ENCODE measurements around the gene TNFRSF6B.
A peak's percentile ranks its signal among the peaks of the same experiment; 100 is the strongest.

Gene TNFRSF6B

DNA sequence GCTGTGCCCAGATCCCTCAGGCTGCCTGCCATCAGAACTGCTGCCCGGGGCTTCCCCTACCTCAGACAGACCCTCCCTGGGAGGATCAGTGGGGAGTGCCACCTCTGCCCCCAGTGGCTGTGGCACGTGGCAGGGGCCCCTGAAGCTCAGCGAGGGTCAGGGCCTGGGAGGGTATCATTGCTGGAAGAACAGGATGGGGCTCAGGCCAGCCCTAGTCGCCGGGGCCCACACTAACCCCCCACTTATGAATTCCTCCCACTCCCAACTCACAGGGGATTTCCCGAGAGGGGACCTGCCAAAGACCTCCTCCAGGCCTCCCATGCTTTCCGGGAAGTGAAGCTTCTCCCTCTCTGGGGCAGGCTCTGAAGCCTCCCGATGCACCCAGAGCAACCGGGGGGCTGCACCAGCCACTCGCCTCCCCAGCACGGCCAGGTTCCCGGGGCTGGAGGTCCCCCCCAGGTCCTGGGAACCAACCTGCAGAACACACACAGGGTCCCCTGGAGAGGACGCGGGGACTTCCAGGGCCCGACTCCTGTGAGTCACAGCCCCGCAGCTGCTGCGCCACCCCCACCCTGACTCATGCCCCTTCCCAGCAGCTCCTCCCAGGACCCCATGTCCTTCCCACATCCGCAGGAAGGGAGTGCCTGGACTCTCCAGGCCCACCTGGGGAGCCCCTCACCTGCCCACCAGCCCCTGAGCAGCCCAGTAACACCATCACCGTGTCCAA, 2.5 kb downstream of the TNFRSF6B start:
- no peak for DNase-seq

DNA sequence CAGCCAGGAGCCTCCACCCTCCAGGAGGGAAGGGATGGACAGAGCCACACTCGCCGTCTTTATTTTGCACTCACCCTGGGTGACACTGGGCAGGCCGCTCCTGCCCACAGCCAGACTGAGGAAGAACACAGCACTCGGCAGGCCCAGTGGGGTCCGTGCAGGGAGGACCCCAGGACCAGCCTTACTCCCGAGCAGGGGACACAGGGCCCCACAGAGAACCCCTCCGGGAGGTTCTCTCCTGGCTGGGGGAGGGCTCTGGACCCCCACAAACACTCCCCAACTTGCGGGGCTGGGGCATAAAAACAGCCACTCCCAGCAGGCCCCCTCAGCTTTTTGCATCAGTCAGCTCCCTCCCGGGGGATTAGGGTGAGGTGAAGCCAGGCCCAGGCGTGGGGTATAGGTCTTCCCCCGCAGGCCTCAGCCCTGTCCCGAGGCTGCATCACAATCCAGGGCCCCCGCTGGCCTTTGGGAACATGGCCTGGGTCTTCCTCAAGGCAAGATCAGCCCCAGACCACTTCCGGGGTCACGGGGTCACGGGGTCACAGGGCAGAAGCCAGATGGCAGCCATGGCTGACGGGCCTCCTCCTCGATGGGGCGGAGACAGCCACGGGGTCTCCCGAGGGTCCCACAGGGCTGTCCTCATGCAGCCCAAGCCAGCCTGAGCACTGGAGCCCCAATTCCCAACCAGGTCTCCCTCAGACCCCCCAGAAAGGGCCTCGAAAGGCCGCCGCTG, 3.2 kb downstream of the TNFRSF6B start:
- no peak for DNase-seq

- no peak for DNase-seq
Observed at GRCh38 chr20:63700199-63701050, 4.0 kb downstream of the TNFRSF6B start.

GRCh38 chr20:63701051-63701328, 4.5 kb downstream of the TNFRSF6B start:
- no peak for DNase-seq

DNA sequence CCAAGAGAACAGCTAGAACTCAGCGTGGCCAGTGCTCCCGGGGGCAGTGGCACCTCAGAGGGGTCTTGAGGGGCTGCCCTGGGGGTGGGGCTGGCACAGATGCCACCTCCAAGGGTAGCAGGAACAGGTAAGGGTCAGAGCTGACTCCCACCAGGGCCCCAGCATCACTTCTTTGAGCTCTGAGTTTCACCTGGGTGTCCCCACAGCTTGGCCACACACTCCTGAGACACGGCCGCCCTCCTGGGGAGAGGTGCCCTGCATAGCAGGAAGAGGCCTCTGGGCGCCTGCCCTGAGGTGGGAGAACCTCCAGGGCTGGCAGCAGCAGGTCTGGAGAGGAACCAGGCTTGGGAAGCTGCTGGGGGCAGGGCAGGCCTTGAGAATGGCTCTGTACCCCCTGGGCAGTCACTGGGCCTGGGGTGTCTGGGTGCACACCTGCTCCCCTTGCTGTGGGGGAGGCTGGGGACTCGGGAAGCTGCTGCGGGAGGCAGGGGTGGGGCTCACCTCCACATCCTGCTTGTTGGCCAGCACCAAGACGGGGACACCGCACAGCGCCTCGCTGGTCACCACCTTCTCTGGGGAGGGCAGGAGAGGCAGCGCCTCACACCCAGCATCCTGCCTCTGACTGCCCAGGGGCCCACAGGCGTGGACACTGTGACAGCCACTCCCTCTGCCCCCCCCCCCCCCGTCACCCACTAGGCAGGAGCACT, 5.0 kb downstream of the TNFRSF6B start:
- DNase-seq = no peak

GRCh38 chr20:63702036-63702665, 5.7 kb downstream of the TNFRSF6B start:
- no peak for DNase-seq

GRCh38 chr20:63702751-63703470, 6.5 kb downstream of the TNFRSF6B start:
- no peak for DNase-seq

- DNase-seq = no peak
Observed at GRCh38 chr20:63703471-63703975, 7.1 kb downstream of the TNFRSF6B start.

DNA sequence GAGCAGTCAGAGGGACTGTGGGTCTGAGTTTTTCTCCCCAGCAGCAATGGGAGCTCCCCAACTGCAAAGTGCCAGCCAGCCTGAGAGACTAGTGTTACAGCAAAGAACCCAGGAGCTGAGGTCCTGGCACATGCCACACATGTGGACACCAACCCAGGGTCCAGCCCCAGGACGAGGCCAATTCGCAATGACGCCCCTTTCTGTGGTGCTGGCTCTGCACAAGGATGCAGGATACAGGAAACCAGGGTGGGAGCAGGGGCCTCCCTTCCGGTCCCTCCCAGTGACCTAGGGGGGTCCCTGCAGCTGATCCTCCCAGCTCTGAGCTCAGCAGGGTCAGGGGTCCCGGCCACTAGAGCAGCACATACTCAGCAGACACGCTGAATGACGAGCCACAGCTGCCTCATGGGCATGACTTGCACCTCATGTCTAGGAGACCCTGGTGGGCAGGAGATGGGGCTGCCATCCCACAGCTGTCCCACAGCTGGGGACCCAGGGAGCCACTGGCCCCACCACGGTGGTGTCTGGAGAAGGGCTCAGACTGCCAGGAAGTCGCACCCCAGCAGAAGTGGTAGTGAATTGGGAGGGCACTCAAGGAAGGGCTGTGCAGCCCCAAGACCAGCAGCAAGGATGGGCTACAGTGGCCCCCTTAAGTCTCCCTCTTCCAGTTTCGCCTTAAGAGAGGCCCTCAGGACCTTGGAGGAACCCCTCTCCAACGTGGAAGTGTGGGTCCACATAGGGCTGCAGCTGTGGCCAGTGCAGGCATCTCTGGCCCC, 7.7 kb downstream of the TNFRSF6B start:
- DNase-seq = no peak

GRCh38 chr20:63704749-63705117, 8.3 kb downstream of the TNFRSF6B start:
- no peak for DNase-seq

DNA sequence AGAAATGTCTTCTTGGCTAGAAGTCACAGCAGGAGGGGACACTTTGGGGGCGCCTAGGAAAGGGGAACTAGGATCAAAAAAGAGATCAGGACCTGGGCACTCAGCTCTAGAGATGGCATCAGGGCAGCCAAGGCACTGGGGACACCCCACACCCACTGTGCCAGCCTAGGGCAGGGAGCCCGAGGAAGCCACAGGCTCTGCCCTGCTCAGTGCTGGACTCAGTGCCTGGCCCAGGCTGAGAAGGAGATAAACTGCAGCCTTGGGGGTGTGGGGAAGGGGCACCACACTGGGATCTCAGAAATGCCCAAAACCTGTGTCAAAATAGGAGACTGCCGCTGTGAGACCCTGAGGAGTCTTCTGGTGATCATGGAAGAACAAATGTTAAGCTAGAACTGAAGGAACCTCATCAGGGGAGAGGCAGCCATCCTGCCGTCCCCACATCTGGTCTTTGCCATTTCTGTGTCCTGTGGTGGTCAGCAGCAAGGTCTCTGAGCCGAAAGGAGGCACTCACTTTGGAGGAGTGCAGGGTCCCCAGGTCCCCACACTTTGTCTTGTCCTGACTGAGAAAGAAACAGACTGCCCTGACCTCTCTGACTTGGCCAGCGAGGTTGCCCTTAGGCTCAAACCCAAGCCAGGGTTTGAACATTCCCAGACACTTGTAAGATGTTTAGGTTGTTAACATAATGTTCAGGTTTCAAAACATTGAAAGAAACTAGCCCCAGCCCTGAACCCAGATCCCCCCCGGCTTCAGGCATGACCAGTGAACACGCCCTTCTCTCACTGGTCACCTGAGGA, 9.0 kb downstream of the TNFRSF6B start:
- no peak for DNase-seq

DNA sequence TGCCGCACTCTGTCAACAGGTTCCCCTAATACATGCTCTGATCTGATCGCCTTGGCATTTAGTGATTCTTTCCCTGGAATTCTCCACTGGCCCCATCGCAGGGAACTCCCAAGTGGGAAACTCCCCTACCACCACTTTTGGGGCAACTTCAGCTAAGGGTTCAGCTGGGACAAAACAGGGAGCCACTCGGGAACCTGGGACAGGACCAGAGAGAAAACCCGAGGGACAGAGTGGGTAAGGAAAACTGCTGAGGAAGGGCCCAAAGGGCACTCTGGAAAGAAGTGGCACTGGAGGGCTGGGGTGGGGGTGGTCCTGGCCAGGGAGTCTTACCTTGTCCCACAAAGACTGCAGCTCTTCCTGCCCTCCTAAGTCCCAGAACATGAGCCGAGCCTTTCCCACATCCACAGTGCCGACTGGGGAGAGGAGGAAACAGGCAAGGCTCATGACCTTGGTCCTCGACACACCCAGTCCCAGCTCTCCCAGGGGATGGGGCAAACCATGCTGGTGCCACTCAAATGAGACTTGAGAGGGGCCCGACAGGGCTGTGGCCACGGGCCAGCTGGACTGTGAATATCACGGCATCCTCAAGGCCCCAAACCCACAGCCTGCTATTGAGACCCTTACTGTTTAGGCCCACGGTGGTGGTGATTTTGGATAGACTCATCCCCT, 9.7 kb downstream of the TNFRSF6B start:
- DNase-seq = no peak

- no peak for DNase-seq
Observed at GRCh38 chr20:63706852-63707557, 10.6 kb downstream of the TNFRSF6B start.

DNA sequence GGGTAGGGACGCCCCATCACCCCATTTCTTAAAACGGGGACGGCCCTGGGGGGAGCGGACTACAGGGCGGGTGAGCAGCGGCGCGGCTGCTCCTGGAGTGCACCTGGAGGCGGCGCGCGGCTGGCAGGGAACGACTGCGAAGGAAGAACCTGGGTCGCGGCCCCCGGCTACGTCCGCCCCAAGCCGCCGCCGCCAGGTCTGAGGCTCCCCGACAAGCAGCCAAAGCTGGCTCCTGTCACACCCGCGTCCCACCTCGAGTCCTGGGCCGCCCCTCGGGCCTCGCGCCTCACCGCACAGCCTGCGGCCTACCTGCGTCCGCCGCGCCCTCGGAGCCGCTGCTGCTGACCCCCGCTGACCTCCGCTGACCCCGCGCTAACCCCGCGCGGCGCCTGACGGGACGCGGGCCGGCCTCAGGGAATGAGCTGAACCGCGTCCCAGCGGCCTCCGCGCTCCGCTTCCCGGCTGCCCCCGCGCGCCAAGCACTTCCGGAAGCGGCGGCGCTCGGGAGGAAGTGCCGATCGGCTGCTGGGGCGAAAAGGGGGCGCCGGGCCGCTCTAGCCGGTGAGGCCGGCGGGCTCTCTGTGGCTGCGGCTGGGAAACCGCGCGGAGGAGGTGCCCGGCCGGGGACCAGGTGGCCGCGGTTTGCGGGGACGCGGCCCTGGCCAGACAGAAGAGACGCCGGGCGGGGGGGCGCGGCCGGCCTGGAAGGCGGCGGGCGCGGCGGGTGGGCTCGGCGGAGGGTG, 11.3 kb downstream of the TNFRSF6B start, which contains the start of the genes ARFRP1 and ZGPAT:
TSS of gene ARFRP1 (minus strand) at position 419 of the 743 bp plus-strand sequence. CDS start 885 bp downstream, outside the sequence.
TSS of gene ZGPAT (plus strand) at position 482 of the 743 bp plus-strand sequence. CDS start 542 bp downstream, outside the sequence.
- DNase-seq = peak; percentile 93

DNA sequence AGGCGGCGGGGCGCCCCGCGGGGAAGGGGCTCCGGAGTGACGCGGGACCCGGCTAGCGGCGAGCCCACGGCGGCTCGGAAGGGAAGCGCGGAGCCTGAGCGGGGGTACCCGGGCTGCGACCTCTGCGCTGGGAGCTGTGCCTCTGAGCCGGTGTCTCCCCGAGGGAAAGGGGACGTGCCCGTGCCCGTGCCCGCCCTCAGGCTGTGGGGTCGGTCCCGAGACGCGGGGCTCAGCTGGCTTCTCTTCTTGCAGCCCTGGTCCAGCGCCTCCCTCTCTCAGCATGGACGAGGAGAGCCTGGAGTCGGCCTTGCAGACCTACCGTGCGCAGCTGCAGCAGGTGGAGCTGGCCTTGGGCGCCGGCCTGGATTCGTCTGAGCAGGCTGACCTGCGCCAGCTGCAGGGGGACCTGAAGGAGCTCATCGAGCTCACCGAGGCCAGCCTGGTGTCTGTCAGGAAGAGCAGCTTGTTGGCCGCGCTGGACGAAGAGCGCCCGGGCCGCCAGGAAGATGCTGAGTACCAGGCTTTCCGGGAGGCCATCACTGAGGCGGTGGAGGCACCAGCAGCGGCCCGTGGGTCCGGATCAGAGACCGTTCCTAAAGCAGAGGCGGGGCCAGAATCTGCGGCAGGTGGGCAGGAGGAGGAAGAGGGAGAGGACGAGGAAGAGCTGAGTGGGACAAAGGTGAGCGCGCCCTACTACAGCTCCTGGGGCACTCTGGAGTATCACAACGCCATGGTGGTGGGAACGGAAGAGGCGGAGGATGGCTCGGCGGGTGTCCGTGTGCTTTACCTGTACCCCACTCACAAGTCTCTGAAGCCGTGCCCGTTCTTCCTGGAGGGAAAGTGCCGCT, 12.1 kb downstream of the TNFRSF6B start:
- DNase-seq = no peak

DNA sequence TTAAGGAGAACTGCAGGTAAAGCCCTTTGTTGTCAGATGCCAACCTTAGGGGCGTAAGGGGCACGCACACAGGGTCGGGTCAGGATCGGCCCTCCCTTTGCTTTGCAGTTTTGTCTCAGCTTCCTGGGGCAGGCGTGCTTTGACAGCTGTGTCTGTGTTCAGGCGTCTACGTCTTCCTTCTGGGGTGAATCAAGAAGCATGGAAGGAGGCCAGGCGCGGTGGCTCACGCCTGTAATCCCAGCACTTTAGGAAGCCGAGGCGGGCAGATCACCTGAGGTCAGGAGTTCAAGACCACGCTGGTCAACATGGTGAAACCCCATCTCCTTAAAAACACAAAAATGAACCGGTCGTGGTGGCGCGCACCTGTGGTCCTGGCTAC, 12.7 kb downstream of the TNFRSF6B start:
- DNase-seq = no peak
